ENCODE measurements around the gene TMUB2.

Gene TMUB2

GRCh38 chr17:44202756-44203155 lies 16.0 kb downstream of the TMUB2 start:
- no peak for DNase-seq (ENCODE audit: low read depth, low spot score)

- no peak for DNase-seq (ENCODE audit: low read depth, low spot score)
These were observed 17.1 kb downstream of the TMUB2 start for GRCh38 chr17:44203731-44204440.

- no peak for DNase-seq (ENCODE audit: low read depth, low spot score)
These were observed 17.7 kb downstream of the TMUB2 start for GRCh38 chr17:44204441-44204882.

DNA sequence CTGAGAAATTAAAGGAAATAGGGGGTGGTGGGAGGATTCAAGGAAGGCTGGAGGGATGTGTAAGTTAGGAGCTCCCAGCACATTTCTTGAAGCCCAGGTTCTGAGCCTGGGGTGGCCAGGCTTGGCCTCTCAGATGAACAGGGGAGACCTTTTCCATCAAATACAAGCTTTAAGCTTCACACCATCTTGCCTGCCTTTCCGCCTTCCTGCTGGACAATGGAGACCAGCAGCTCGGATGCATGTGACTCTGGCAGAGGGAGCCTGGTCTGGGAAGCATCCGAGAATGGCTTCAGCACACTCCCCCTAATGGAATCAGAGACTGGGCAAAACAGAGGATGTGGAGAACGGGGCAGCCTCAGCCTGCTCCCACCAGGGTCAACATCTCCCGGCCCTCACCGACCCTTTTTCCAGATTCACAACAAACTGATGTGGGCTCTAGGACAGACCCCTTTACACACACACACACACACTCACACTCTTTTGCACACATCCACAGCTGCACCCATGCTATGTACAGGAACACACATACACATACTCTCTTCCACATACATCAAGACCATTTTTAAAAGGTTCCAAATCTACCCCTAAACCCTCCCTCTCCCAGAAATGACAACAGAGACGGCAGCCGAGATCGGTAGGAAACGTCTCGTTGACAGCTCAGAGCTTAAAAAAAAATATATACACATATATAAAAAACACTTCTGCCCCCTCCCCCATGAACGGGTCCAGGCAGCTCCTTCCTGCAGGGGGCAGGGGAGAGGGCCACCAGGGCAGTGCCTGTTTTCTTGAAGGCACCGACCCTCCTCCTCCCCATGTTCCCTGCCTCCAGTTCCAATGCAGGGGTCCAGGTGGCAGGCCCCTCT lies 19.4 kb downstream of the TMUB2 start:
- no peak for DNase-seq (ENCODE audit: low read depth, low spot score)

GRCh38 chr17:44206825-44207155 lies 20.0 kb downstream of the TMUB2 start:
- no peak for DNase-seq (ENCODE audit: low read depth, low spot score)

DNA sequence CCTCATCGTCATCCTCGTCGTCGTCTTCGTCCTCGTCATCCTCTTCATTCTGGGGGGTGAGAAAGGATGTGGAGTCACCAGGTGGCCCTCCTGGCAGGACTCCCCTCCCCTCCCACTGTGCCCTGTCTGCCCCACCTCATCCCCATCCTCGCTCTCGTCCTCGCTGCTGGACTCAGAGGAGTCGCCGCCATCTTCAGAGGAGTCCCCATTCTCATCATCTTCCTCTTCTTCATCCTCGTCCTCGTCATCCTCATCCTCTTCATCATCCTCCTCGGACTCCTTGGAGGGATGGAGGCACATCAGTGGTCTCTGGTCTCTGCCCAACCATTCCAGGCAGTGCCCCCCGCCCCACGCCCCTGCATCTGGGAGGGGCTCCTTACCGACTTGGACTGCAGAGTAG lies 20.5 kb downstream of the TMUB2 start:
- no peak for DNase-seq (ENCODE audit: low read depth, low spot score)

DNA sequence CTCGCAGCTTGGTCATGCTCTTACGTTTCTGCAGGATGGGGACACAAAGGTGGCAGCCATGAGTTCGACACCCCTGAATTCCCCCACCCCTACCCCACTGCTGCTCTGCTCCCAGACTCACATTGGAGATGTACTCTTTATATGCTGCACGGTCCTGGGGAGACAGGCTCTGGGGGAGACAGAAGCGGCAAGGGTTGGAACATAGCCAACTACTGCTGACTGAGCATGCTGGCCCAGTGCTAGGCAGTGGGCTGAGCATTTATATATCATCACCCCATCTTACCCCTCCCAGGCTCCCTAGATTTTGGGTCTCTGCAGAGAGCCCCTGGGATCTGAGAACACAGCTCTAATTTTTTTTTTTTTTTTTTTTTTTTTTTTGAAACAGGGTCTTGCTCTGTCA lies 21.0 kb downstream of the TMUB2 start:
- DNase-seq (ENCODE audit: low read depth, low spot score), result no peak

DNA sequence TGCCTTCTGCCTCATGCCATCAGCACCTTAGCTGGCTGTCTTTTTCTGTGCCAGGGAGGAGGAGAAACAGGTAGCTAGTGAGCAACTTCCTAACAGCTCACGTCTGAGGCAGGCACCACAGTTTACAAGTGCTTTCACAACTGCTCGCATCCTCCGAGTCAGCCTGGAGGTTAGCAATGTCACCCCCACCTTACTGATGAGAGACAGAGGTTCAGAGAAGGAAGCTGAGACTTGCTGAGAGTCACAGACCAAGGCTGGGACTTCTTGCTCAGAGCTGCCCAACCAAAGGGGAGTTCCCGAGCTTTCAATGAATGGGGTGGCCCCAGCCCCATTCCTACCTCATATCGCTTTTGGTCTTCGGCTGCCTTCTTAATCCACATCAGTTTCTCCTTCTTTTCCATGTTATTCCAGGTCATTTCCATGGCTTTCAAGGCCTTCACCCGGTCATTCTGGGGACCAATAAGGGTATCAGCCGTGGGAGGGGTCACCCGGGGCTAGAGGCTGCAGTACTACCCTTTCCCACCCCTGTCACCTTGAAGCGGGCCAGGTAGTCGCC lies 23.1 kb downstream of the TMUB2 start:
- no peak for DNase-seq (ENCODE audit: low read depth, low spot score)

- DNase-seq (ENCODE audit: low read depth, low spot score), result peak; percentile 64
These were observed 23.8 kb downstream of the TMUB2 start for GRCh38 chr17:44210342-44211192.

GRCh38 chr17:44211281-44212265 lies 24.8 kb downstream of the TMUB2 start:
- DNase-seq (ENCODE audit: low read depth, low spot score), result no peak

- no peak for DNase-seq (ENCODE audit: low read depth, low spot score)
These were observed 26.0 kb downstream of the TMUB2 start for GRCh38 chr17:44212507-44213402.

- DNase-seq (ENCODE audit: low read depth, low spot score), result no peak
These were observed 26.8 kb downstream of the TMUB2 start for GRCh38 chr17:44213403-44214229.

- DNase-seq (ENCODE audit: low read depth, low spot score), result no peak
These were observed 27.4 kb downstream of the TMUB2 start for GRCh38 chr17:44214230-44214494.

DNA sequence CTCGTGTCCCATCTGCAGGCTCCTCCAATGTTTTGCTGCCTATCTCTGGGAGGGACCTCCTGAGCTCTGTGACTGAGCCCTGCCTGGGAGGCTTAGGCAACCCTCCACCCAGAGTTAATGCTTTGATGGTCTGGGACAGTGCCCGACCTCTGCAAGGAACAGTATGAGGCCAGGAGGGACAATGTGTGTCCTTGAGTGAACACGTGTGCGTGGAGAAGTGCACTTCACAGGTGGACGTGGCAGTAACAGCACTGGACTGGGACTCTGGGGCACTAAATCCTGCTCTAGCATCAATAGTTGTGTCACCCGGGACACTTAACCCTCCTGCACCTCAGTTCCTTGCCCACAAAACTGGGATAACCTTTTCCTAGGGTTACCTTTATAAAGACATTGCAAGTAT lies 28.1 kb downstream of the TMUB2 start:
- DNase-seq (ENCODE audit: low read depth, low spot score), result no peak

DNA sequence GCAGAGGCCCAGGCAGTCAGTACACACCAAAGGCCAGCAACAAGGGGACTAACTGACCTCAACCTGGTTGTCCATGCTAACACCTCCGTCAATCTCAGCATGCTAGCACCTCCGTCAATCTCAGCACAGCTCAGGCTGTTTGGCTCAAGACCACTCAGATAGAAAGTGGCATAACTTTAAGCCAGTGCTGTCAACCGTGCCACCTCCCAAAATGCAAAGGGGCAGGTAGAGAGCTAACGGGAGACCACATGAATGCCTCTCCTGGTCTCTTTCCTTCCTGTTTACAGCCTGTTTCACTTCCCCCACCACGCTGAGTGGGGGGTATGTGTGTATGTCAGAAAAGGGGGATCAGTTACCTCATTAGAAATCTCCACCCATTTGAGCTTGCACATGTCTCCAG lies 29.4 kb downstream of the TMUB2 start:
- no peak for DNase-seq (ENCODE audit: low read depth, low spot score)

DNA sequence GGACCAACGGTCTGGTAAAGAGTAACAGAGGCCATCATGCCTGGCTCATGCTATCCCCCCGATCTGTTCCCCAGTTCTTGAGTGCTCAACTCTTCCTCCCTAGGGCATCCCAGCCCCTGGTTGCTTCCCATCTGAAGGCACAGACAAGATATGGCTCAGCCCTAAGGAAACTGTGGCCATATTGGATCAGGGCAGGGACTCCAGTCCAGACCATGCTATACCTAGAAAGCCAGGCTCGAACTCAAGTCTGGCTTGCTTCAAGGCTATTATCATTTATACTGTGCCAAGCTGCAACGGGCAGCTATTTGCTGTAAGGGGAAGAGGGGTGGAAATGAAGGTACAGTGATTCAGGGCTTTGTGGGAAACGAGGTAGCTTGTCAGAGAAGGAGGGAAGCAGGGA lies 29.9 kb downstream of the TMUB2 start:
- DNase-seq (ENCODE audit: low read depth, low spot score), result no peak

GRCh38 chr17:44217738-44218343 lies 31.1 kb downstream of the TMUB2 start:
- no peak for DNase-seq (ENCODE audit: low read depth, low spot score)

DNA sequence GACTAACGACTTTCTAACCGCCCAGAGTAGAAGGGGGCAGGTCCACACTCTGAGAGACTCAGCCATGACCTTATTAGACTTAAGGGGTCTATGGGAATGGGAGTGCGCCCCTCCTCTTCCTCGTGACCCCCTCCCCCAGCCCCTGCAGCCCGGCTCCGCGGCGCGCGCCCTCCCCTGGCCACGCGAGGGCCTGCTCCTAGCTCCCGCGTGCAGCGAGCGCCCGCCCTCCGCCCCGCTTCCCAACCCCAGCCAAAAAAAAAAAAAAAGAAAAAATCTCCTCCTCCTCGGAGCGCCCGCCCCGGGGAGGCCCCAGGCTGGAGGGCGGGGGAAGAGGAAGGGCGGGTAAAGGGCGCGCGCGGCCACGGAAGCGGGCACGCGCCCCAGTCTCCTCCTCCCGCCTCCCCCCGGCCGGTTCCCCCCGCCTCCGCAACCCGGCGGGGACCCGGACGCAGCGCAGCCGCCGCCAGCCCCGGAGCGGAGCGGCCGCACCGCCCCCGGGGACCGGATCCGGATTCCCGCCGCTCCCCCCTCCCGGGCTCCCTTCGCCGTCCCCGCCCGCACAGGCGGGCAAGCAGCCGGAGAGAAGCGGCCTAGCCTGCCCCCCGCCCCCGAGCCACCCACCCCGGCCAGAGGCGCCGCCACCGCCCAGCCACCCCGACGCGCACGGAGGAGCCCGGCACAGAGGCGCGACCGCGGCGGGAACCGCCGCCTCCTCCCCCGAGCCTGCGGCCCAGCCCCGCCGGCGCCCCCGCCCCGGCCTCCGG lies 31.8 kb downstream of the TMUB2 start:
- no peak for DNase-seq (ENCODE audit: low read depth, low spot score)
